ENCODE data around the gene ALPI. TPM values are rescaled to one million over a fixed set of nuclear protein-coding genes. Genes with fewer than 3 reads are reported as not detected.

ALPI gene
- total RNA-seq = not detected in 2 replicates

DNA sequence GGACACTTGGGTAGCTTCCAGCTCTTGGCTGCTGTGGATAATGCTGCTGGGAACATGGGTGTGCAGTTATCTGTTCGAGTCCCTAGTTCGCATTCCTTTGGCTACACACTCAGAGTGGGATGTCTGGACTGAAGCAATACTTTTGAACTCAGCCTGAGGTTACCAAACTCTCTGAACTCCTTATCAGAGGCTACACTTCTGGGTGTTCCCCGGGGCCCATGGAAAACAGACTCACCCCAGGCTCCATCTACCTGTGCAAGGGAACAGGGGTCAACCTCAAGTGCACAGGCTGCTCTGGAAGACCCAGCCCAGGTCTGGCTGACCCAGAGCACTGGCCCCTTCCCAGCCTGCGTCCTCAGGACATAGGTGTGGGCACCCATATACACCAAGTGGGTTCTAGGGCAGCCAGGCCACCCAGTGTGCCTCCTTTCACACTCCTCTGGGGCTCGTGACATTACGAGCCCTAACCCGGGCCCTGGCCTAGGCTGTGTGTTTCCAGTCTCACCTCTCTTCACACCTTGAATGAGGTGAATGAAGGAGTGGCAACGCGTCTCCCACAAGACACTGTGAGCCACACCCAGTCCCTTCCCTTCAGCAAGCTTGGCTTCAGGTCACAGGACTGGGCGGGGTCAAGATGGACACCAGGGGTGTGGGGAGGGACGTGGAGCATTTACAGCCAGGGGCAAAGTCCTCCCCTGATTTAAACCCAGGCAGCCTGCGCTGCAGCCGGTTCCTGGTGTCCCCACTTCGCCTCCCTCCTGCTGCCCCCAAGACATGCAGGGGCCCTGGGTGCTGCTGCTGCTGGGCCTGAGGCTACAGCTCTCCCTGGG is at the start of gene ALPI:
ALPI (plus strand) TSS at position 728 of the 830 bp plus-strand sequence; CDS start at position 775, 47 bp downstream.

DNA sequence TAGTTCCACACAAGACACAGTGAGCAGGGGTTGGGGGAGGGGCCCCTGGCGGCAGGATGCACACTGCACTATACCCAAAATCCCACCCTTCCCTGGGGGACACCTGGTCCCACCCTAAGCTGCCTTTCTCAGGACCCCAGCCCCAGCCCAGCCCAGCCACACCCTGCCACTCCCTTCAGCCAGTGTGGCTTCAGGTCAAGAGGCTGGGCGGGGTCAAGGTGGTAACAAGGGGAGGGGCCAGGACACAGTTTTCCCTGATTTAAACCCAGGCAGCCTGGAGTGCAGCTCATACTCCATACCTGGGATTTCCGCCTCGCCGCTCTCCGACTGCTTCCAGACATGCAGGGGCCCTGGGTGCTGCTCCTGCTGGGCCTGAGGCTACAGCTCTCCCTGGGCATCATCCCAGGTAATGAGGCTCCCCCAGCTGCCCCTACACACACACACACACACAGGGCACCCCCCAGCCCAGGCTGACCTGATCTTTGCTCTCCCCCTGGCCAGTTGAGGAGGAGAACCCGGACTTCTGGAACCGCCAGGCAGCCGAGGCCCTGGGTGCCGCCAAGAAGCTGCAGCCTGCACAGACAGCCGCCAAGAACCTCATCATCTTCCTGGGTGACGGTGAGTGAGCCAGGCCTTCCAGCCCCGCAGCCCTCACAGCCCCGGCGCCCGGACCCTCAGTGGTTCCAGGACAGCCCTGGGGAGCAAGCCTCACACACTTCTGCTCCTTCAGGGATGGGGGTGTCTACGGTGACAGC is 49.2 kb upstream of the ALPI start, which contains the start of gene ALPG:
ALPG (plus strand) TSS at position 289 of the 755 bp plus-strand sequence; CDS start at position 340, 51 bp downstream.

DNA sequence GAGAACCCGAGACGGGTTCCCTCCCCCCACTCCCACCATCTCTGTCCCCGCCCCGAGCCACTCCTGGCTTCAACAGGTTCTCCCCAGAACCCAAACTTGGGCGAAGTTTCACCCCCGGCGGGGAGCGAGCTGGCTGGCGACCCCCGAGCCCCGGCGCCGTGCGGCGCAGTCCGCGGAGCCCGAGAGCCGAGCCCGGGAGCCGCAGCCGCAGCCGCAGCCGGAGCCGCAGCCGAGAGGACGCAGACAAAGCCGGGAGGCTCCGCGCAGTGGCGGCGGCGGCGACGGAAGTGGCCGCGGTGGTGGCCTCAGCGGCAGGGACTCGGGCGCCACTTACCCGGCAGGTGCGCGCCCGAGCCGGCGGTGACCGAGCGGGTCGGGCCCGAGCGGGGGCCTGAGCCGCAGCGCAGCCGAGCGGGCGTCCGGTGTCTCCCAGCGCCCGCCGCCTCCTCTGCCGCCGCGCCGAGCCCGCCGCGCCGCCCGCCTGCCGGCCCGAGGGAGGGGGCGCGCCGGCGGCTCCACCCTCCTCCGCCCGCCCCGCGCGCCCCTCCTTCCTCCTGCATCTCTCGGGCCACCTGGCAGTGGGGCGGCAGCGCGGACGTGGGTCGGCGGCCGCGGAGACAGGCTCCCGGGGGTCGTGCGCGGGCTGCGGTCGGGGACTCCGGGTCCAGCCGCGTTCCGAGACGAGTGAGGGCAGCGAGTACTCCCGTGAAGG is 31.6 kb downstream of the ALPI start, which contains the start of gene ECEL1:
ECEL1 (minus strand) TSS at position 450 of the 712 bp plus-strand sequence. CDS start 1,181 bp downstream, outside the sequence.

Other genes with a start within 250 kb of the ALPI start
- gene ALPP, start 77.4 kb upstream of the ALPI start, total RNA-seq = not detected in 2 replicates
- not detected in 2 replicates for gene ALPG, start 49.3 kb upstream of the ALPI start, total RNA-seq
- not detected in 2 replicates for gene ECEL1, start 31.7 kb downstream of the ALPI start, total RNA-seq
- gene PRSS56, start 64.2 kb downstream of the ALPI start, total RNA-seq = not detected in 2 replicates
- gene CHRND, start 70.0 kb downstream of the ALPI start, total RNA-seq = not detected in 2 replicates
- not detected in 2 replicates for gene CHRNG, start 83.5 kb downstream of the ALPI start, total RNA-seq
- gene TIGD1, start 94.4 kb downstream of the ALPI start, total RNA-seq = 2.7 and 3.7 TPM in 2 replicates
- gene EIF4E2, start 94.5 kb downstream of the ALPI start, total RNA-seq = 81.5 and 158 TPM in 2 replicates
- gene EFHD1, start 177.5 kb downstream of the ALPI start, total RNA-seq = 1.9 and 2.0 TPM in 2 replicates
- gene GIGYF2, start 241.2 kb downstream of the ALPI start, total RNA-seq = 53.3 and 58.3 TPM in 2 replicates

All from regular cardiac myocyte (primary cell).